Femur (tissue), 1 donor: Measurements from ENCODE around the gene GGA1.
A peak's percentile ranks its signal among the peaks of the same experiment; 100 is the strongest.
"Not testable (repeated sequence)": the region's sequence is repeated elsewhere in the genome, so short reads cannot be mapped to it uniquely, and the experiment has no call there.

Experiments used
- DNase-seq: peaks from one replicate; pipeline ENCODE4 v3.0.0-alpha.2; 2017

The GGA1 gene

GRCh38 chr22:37571258-37571991, 37.2 kb upstream of the GGA1 start:
- DNase-seq = no peak

GRCh38 chr22:37571992-37572373, 36.7 kb upstream of the GGA1 start:
- DNase-seq = no peak

GRCh38 chr22:37575490-37576003, 33.1 kb upstream of the GGA1 start:
- DNase-seq = no peak

GRCh38 chr22:37578002-37578401, 30.6 kb upstream of the GGA1 start:
- no peak for DNase-seq

GRCh38 chr22:37581504-37581903, 27.1 kb upstream of the GGA1 start:
- DNase-seq = peak; percentile 87

- no peak for DNase-seq
Measured at GRCh38 chr22:37582526-37582925, 26.1 kb upstream of the GGA1 start.

- no peak for DNase-seq
Measured at GRCh38 chr22:37588546-37589215, 20.0 kb upstream of the GGA1 start.

- DNase-seq = no peak
Measured at GRCh38 chr22:37589636-37590035, 19.0 kb upstream of the GGA1 start.

- DNase-seq = not testable (repeated sequence)
Measured at GRCh38 chr22:37591081-37591480, 17.6 kb upstream of the GGA1 start.

- DNase-seq = no peak
Measured at GRCh38 chr22:37591823-37592404, 16.7 kb upstream of the GGA1 start.

GRCh38 chr22:37594237-37594636, 14.4 kb upstream of the GGA1 start:
- DNase-seq = no peak

- DNase-seq = peak; percentile 66
Measured at GRCh38 chr22:37599153-37599552, 9.5 kb upstream of the GGA1 start.

GRCh38 chr22:37601203-37601539, 7.5 kb upstream of the GGA1 start:
- no peak for DNase-seq

GRCh38 chr22:37601540-37602442, 6.8 kb upstream of the GGA1 start:
- no peak for DNase-seq

- not testable (repeated sequence) for DNase-seq
Measured at GRCh38 chr22:37602546-37603277, 5.9 kb upstream of the GGA1 start.

- no peak for DNase-seq
Measured at GRCh38 chr22:37604074-37604473, 4.6 kb upstream of the GGA1 start.

- no peak for DNase-seq
Measured at GRCh38 chr22:37604875-37605274, 3.8 kb upstream of the GGA1 start.

- peak; percentile 87 for DNase-seq
Measured at GRCh38 chr22:37607010-37607934, 1.4 kb upstream of the GGA1 start.

GRCh38 chr22:37607935-37608476, 628 bp upstream of the GGA1 start:
- DNase-seq = no peak

- no peak for DNase-seq
Measured at GRCh38 chr22:37609240-37610152, 862 bp downstream of the GGA1 start.
